SK-N-MC (cell line): Measurements from ENCODE around the gene RNF225.
A peak's percentile ranks its signal among the peaks of the same experiment; 100 is the strongest.

ENCODE experiments used
- EZH2 ChIP-seq: fragments of 200-600 bp; sonication (generic); IDR thresholded peaks from one replicate; pipeline ENCODE4 v1.6.1; 2017; ENCODE audit warnings: antibody characterized with exemption
- POLR2AphosphoS5 ChIP-seq: IDR thresholded peaks from 2 replicates; pipeline ENCODE4 v1.6.1; 2012; ENCODE audit warnings: mild to moderate bottlenecking, low read depth, low read length, borderline replicate concordance

GRCh38 chr19:58380662-58381459, 14.6 kb upstream of the RNF225 start, which contains the start of gene ZNF837:
- TF ChIP-seq POLR2AphosphoS5 (peak; percentile 63; the same call in 1 of the 2 replicates), EZH2 (no peak)
